ENCODE data around the gene FAM170B. TPM values are rescaled to one million over a fixed set of nuclear protein-coding genes. Genes with fewer than 3 reads are reported as not detected.

FAM170B gene
- total RNA-seq, 4 donors from 2014 or later, result not detected

DNA sequence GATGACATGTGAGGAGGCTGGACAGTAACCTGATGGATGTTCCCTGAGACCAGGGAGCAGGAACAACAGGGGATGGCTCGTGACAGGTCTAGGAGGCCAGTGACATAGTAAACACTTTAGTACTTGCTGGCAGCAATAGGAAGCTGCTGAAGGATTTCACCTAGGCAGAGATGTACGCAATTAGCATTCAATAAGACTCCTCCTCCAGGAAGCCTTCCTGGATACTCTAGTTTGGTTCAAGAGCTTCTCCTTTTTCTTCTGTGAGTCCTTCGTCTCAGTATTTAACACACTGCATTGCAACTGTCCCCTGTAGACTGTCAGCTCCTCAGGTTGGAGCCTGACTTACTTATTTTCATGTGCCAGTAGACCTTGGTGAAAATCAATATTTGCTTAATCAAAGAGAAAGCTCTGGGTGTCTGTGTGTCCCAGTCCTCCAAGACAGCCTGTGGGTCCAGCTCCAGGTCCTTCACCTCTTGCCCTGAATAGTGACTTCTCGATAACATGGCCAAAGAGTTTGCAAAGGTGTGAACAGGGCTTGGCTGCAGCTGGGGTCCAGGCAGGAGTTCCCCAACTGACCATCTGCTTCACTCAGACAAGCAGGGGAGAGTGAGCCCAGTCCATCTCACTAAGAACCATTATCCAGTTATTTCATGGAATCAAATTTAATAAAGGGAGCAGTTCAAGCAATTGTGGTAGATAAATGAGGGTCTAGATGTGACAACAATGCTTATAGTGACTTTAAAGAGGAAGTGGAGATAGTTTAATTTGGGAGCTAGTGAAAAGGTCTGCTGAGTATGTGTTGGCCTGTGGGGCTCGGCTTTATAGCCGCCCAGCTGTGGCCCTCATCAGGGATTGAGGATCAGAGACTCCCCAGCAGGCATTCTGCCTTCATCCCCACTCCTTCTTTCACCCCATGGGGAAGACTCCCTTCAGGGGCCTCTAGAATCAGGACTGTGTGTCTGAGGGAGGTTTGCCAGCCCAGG is 45.0 kb upstream of the FAM170B start:
- Histone ChIP-seq H3K9me3 (no peaks in the 10 kb centered on the region), H3K4me1 (peaks cover 0 to 26% (median 17%) of the 10 kb centered on the region in 3 donors), H3K27ac (no peak overlapping the region), H3K36me3 (no peaks in the 10 kb centered on the region), H3K4me3 (no peak overlapping the region), H3K27me3 (no peaks in the 10 kb centered on the region)
- TF ChIP-seq, protein P1, sequence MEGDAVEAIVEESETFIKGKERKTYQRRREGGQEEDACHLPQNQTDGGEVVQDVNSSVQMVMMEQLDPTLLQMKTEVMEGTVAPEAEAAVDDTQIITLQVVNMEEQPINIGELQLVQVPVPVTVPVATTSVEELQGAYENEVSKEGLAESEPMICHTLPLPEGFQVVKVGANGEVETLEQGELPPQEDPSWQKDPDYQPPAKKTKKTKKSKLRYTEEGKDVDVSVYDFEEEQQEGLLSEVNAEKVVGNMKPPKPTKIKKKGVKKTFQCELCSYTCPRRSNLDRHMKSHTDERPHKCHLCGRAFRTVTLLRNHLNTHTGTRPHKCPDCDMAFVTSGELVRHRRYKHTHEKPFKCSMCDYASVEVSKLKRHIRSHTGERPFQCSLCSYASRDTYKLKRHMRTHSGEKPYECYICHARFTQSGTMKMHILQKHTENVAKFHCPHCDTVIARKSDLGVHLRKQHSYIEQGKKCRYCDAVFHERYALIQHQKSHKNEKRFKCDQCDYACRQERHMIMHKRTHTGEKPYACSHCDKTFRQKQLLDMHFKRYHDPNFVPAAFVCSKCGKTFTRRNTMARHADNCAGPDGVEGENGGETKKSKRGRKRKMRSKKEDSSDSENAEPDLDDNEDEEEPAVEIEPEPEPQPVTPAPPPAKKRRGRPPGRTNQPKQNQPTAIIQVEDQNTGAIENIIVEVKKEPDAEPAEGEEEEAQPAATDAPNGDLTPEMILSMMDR (IDR thresholded peaks at IDR 0.05), result no peak
- TF ChIP-seq POLR2A (IDR thresholded peaks at IDR 0.05), result no peak
- no peak for DNase-seq
- 79 to 83% methylated on average over 5 of the region's 6 CpGs for WGBS, 2 donors
- intact Hi-C loops (cut with DNase I), result no loop called here

DNA sequence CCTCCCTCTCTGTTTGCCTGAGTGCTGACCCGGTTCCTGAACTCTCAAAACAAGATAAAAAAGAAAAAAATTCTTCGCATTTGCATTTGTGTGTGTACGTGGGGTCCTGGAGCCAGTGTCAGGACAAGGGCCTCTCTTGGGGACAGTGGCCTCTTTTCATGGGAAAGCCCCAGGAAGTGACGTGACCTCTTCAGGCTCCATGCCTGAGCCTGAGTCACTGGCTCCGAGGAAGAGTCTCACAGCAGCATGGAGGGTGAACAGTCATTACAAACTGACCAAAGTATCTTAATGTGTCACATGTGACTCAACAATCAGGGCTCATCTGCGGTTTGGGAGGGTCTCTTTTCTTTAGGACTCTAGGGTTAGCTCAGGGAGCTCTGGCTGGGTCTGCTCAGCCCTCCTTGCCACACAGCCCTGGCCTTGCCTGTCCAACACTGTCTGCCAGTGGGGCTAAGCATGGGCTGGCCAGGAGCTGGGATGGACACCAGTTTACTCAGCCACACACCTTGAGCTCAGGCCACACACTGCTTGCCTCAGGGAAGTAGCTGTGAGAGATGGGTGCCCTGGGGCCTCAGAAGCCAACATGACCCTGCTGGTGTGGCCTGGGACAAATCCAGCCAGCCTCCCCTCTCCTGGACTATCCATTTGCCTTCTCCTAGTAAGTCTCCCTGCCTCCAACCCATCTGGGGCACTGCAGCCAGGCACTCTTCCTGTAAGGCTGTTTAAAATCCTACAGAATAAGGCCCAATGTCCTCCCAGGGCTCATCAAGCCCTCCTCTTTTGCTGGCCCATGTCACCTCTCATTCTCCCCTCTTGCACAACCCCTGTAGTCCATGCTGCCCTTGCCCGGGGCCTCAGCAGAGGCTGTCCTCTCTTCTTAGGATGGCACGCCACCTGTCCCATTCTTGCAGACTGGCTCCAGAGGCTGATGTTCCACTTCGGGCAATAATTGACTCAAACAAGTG is 43.9 kb upstream of the FAM170B start:
- H3K27me3 ChIP-seq, result no peaks in the 10 kb centered on the region
- H3K36me3 ChIP-seq, result no peaks in the 10 kb centered on the region
- WGBS, 2 donors, result 31 to 49% methylated on average over 4 to 6 of the region's 9 CpGs
- intact Hi-C loops (cut with DNase I), result no loop called here
- no peaks in the 10 kb centered on the region for H3K9me3 ChIP-seq
- peak overlapping the region; percentile 23 to 75 (median 43) for H3K27ac ChIP-seq
- no peak for DNase-seq
- peaks cover 0 to 29% (median 17%) of the 10 kb centered on the region in 3 donors for H3K4me1 ChIP-seq
- H3K4me3 ChIP-seq, result no peak overlapping the region
- no peak for TF ChIP-seq POLR2A (IDR thresholded peaks at IDR 0.05)
- TF ChIP-seq, protein P1 (IDR thresholded peaks at IDR 0.05), result no peak

DNA sequence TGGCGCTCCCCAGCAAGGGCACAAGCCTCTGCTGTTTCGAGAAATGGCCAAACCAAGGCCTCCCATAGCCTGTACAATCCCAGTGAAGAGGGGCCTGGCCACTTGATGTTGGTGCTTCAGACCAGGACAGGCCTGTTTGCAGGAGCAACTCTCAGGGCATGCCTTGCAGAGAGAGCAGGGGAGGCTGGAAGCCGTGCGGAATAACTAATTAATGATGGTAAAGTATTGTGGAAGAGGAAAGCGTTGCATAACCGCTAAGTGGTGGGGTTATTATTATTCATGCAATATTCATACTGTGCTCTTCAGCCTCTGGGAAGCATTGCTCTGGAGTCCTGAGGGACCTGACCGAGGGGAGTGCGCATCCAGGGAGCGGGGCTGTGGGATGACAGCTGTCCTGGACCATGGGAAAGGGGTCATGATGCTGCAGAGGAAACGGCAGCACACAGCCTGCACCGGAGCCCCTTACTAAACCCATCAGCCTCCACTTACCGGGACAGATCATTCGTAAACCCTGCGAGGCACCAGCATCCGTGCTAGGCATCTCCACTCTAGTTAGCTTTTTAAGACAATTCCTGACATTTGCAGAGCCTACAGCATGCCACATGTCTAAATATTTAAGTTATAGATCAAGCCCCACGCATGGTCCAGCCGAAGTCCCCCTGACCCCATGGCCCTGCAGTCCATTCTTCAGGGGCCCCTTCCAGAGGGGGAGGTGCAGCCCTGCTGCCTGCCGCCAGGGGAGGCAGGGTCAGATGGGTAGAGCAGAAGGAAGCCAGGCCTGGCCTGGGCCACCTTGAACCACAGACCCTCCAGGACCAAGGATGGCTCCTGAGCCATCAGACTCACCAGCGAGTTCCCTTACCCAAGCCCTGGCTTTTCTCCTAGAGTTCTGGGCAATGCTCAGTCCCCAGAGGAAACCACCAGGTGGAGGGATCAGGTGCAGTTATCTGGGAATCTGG is 42.8 kb upstream of the FAM170B start:
- DNase-seq, result no peak
- TF ChIP-seq, protein P1 (IDR thresholded peaks at IDR 0.05), result no peak
- TF ChIP-seq POLR2A (IDR thresholded peaks at IDR 0.05), result no peak
- intact Hi-C loops (cut with DNase I), result no loop called here
- peak overlapping the region in 2 of 4 donors; percentile 60 to 75 for H3K27ac ChIP-seq
- H3K9me3 ChIP-seq, result no peaks in the 10 kb centered on the region
- no peaks in the 10 kb centered on the region for H3K27me3 ChIP-seq
- WGBS, 2 donors, result 79 to 89% methylated on average over 15 of the region's 19 CpGs
- H3K4me1 ChIP-seq, result peaks cover 0 to 37% (median 17%) of the 10 kb centered on the region in 3 donors
- no peak overlapping the region for H3K4me3 ChIP-seq
- no peaks in the 10 kb centered on the region for H3K36me3 ChIP-seq

DNA sequence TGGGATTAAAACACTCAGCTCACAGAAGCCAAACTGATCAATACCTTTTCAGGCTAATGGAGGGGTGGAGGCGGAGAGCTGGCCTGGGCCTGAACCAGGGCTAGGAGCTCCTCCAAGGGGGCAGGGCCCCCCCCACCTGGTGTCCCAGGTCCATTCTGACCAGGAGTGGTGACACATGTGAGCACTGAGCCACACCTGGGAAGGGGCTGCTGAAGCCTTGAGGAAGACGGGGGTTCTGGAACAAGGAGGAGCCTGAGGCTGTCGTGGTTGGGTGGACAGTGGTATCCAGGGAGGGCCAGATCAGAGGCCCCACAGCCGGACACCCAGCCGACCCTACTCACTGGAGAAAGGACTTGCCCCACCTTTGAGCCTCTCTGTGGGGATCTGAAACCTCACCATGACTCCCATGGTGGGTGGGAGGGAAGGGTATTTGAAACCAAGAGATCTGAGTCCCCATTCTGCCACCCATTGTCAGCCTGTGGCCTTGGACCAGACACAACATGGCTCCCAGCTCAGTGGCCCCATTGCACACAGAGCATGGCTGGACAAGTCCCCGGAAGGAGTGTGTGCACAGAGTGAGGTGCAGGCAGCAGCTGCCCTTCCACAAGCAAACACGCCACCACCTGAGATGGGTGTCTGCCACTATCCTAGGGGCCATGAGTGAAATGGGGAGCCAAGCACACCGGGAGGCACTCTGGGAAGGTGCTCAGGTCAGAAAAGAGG is 41.9 kb upstream of the FAM170B start:
- intact Hi-C loops (cut with DNase I), result no loop called here
- TF ChIP-seq, protein P1 (IDR thresholded peaks at IDR 0.05), result no peak
- no peak for TF ChIP-seq POLR2A (IDR thresholded peaks at IDR 0.05)
- DNase-seq, result no peak
- 69 to 83% methylated on average over 3 of the region's 8 CpGs for WGBS, 2 donors
- Histone ChIP-seq H3K36me3 (no peaks in the 10 kb centered on the region), H3K4me1 (peaks cover 0 to 37% (median 17%) of the 10 kb centered on the region in 3 donors), H3K27me3 (no peaks in the 10 kb centered on the region), H3K27ac (no peak overlapping the region), H3K4me3 (no peak overlapping the region), H3K9me3 (no peaks in the 10 kb centered on the region)

Data from esophagus squamous epithelium (tissue), 5 donors.